ENCODE measurements around the gene CCDC183.
"Not testable (repeated sequence)": the region's sequence is repeated elsewhere in the genome, so short reads cannot be mapped to it uniquely, and the experiment has no call there.

CCDC183 gene

DNA sequence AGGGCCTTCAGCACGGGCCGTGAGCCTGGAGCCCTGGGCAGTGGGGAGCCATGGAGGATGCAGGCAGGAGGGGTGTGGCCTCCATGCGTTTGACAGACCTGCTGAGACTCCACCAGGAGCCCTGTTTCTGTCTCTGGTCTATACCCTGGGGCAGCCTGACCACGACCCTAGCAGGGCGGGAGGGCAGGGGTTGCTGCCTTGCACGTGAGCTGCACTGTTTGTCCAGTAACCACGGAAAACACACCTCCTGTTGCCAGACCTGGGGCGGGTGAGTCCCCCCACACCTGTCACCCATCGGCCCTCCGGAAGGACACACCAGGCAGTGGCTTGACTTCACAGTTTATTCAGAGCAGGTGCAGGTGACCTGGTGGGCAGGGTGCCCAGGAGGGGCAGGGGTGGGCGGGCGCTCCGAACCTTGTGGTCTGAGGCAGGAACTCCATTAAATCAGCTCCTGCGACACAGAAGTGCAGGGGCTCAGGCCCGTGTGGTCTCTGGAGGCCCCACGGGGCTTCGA, 42.0 kb upstream of the CCDC183 start:
- H3K36me3 ChIP-seq (ENCODE audit: insufficient read depth, low read length) = no peaks in the 10 kb centered on the region
- H3K4me3 ChIP-seq (ENCODE audit: low read length, poor library complexity, severe bottlenecking) = no peak overlapping the region
- TF ChIP-seq, protein P1, sequence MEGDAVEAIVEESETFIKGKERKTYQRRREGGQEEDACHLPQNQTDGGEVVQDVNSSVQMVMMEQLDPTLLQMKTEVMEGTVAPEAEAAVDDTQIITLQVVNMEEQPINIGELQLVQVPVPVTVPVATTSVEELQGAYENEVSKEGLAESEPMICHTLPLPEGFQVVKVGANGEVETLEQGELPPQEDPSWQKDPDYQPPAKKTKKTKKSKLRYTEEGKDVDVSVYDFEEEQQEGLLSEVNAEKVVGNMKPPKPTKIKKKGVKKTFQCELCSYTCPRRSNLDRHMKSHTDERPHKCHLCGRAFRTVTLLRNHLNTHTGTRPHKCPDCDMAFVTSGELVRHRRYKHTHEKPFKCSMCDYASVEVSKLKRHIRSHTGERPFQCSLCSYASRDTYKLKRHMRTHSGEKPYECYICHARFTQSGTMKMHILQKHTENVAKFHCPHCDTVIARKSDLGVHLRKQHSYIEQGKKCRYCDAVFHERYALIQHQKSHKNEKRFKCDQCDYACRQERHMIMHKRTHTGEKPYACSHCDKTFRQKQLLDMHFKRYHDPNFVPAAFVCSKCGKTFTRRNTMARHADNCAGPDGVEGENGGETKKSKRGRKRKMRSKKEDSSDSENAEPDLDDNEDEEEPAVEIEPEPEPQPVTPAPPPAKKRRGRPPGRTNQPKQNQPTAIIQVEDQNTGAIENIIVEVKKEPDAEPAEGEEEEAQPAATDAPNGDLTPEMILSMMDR (conservative IDR thresholded peaks at IDR 0.05; ENCODE audit: low read length) = no peak
- no peak for TF ChIP-seq EZH2phosphoT487 (IDR thresholded peaks at IDR 0.05; ENCODE audit: borderline replicate concordance)
- no peaks in the 10 kb centered on the region for H3K27me3 ChIP-seq (ENCODE audit: insufficient read depth, low read length, poor library complexity, severe bottlenecking)
- no peaks in the 10 kb centered on the region for H3K79me2 ChIP-seq (ENCODE audit: insufficient read depth, low read length)
- H3K9me3 ChIP-seq (ENCODE audit: insufficient read depth, low read depth, low read length) = peaks cover 9% of the 10 kb centered on the region; the same call in 1 of the 2 replicates
- H2AFZ ChIP-seq (ENCODE audit: low read length) = no peak overlapping the region
- no peak overlapping the region for H3K4me2 ChIP-seq (ENCODE audit: low read depth, low read length, poor library complexity, severe bottlenecking)
- no peak overlapping the region for H3K9ac ChIP-seq (ENCODE audit: low read depth, low read length, poor library complexity, severe bottlenecking)
- H4K20me1 ChIP-seq (ENCODE audit: insufficient read depth, low read length, poor library complexity, severe bottlenecking) = no peaks in the 10 kb centered on the region
- H3K4me1 ChIP-seq (ENCODE audit: insufficient read depth, low read length, poor library complexity, severe bottlenecking) = no peaks in the 10 kb centered on the region
- no peaks in the 10 kb centered on the region for H3F3A ChIP-seq (ENCODE audit: low read depth)
- no peaks in the 10 kb centered on the region for H3K9me2 ChIP-seq (replicated peaks; ENCODE audit: low read depth, low read length)

DNA sequence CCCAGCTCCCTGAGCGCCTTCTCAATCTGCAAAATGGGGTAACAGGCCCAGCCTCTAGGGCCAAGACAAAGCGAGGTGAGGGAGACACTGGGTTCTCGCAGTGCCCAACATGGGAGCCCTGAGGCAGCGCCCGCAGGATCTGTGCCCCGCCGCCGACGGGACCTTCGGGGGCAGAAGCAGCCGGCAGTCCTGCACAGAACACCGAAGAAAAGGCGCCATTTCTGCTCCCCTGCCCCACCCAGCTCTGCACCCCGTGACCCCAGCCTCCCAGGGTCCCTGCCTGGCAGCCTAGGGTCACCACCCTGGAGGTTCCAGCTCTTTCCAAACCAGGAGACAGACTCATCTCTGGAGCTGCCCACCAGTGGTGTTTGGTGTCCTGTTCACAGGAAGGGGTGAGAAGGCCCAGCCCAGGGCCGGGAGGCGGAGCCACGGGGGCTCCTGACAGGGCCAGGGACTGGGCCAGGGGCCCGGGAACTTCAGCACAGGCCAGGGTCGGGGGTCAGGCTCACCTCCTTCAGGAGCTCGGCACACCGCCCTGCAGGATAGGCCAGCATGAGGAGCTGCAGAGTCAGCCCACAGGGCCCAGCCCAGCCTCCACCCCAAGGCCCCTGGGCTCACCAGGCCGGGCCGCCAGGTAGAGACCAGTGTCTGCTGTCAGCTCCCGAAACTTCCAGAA, 41.4 kb upstream of the CCDC183 start:
- Histone ChIP-seq H3K4me2 (ENCODE audit: low read depth, low read length, poor library complexity, severe bottlenecking) (no peak overlapping the region), H3K9me3 (ENCODE audit: insufficient read depth, low read depth, low read length) (peaks cover 9% of the 10 kb centered on the region; the same call in 1 of the 2 replicates), H3K79me2 (ENCODE audit: insufficient read depth, low read length) (no peaks in the 10 kb centered on the region), H3K36me3 (ENCODE audit: insufficient read depth, low read length) (no peaks in the 10 kb centered on the region), H3F3A (ENCODE audit: low read depth) (no peaks in the 10 kb centered on the region), H3K27me3 (ENCODE audit: insufficient read depth, low read length, poor library complexity, severe bottlenecking) (no peaks in the 10 kb centered on the region), H3K9me2 (replicated peaks; ENCODE audit: low read depth, low read length) (no peaks in the 10 kb centered on the region), H2AFZ (ENCODE audit: low read length) (no peak overlapping the region), H3K9ac (ENCODE audit: low read depth, low read length, poor library complexity, severe bottlenecking) (no peak overlapping the region), H3K4me1 (ENCODE audit: insufficient read depth, low read length, poor library complexity, severe bottlenecking) (no peaks in the 10 kb centered on the region), H4K20me1 (ENCODE audit: insufficient read depth, low read length, poor library complexity, severe bottlenecking) (no peaks in the 10 kb centered on the region), H3K4me3 (ENCODE audit: low read length, poor library complexity, severe bottlenecking) (no peak overlapping the region)
- TF ChIP-seq, protein P1 (conservative IDR thresholded peaks at IDR 0.05; ENCODE audit: low read length) = no peak
- no peak for TF ChIP-seq EZH2phosphoT487 (IDR thresholded peaks at IDR 0.05; ENCODE audit: borderline replicate concordance)

DNA sequence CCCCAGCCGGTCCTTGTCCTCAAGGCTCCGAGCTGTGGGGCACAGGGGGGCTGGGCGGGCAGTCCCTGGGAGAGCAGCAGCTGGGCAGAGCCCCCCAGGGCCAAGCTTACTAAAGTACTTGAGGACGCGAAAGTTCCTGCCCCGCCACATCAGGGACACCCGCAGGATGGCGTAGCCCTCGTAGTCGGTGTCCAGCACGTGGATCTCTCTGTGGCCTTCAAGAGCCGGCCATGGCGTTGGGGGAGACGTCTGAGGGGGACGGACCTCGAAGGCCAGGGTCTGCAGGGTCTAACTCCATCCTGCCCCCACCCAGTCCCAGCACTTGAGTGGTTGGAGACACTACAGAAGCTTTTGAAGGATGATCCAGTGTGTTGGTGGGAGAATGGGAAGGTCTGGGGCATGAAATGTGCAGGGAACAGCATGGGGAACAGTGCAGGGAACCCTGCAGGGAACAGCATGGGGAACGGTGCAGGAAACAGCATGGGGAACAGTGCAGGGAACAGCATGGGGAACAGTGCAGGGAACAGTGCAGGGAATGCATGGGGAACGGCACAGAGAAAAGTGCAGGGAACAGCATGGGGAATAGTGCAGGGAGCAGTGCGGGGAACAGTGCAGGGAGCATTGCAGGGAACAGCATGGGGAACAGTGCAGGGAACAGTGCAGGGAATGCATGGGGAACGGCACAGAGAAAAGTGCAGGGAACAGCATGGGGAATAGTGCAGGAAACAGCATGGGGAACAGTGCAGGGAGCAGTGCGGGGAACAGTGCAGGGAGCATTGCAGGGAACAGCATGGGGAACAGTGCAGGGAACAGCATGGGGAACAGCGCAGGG, 40.6 kb upstream of the CCDC183 start:
- H3K36me3 ChIP-seq (ENCODE audit: insufficient read depth, low read length); H2AFZ ChIP-seq (ENCODE audit: low read length); H3K9me2 ChIP-seq (replicated peaks; ENCODE audit: low read depth, low read length); H3K27me3 ChIP-seq (ENCODE audit: insufficient read depth, low read length, poor library complexity, severe bottlenecking); H4K20me1 ChIP-seq (ENCODE audit: insufficient read depth, low read length, poor library complexity, severe bottlenecking); H3K4me3 ChIP-seq (ENCODE audit: low read length, poor library complexity, severe bottlenecking); H3K9me3 ChIP-seq (ENCODE audit: insufficient read depth, low read depth, low read length); H3K79me2 ChIP-seq (ENCODE audit: insufficient read depth, low read length); H3F3A ChIP-seq (ENCODE audit: low read depth); H3K4me1 ChIP-seq (ENCODE audit: insufficient read depth, low read length, poor library complexity, severe bottlenecking); H3K4me2 ChIP-seq (ENCODE audit: low read depth, low read length, poor library complexity, severe bottlenecking); H3K9ac ChIP-seq (ENCODE audit: low read depth, low read length, poor library complexity, severe bottlenecking): not testable (repeated sequence)
